HL-60 (cell line): Measurements from ENCODE around the gene AKAP11.

Experiments
- DNase-seq, 2 experiments: peaks; one replicate each; pipeline ENCODE4 v3.0.0-alpha.2; 2010 to 2020; ENCODE audit warnings: low read depth in 1 of 2, low spot score in 1 of 2
- H3K27ac ChIP-seq: fragments of 250-450 bp; sonication (Bioruptor Pico); replicated peaks from 2 replicates; pipeline ENCODE4 v1.5.1; 2020; ENCODE audit warnings: mild to moderate bottlenecking, moderate library complexity
- H3K27me3 ChIP-seq: fragments of 250-450 bp; sonication (Bioruptor Pico); 2 replicates; pipeline ENCODE4 v1.5.1; 2021; ENCODE audit warnings: mild to moderate bottlenecking, moderate library complexity; ENCODE audit not compliant: insufficient read depth, poor library complexity, severe bottlenecking
- H3K4me3 ChIP-seq: replicated peaks from 2 replicates; pipeline ENCODE4 v1.5.1; 2011; ENCODE audit warnings: mild to moderate bottlenecking, control low read depth, low read length; ENCODE audit not compliant: insufficient read depth
- GABPA ChIP-seq: IDR thresholded peaks from 2 replicates; pipeline ENCODE4 v1.6.1; 2012; ENCODE audit warnings: low read depth
- POLR2AphosphoS5 ChIP-seq: IDR thresholded peaks from 2 replicates; pipeline ENCODE4 v1.6.1; 2012; ENCODE audit warnings: low read depth
- REST ChIP-seq: IDR thresholded peaks from 2 replicates; pipeline ENCODE4 v1.6.1; 2012; ENCODE audit warnings: low read depth; ENCODE audit not compliant: insufficient replicate concordance
- SPI1 ChIP-seq: IDR thresholded peaks from 2 replicates; pipeline ENCODE4 v1.6.1; 2012; ENCODE audit warnings: low read depth, mild to moderate bottlenecking, borderline replicate concordance
- TF ChIP-seq, protein P1 (sequence below): IDR thresholded peaks from one replicate; pipeline ENCODE4 v1.5.1; 2011; ENCODE audit warnings: low read length, control low read depth, inconsistent platforms; ENCODE audit not compliant: insufficient read depth

Gene AKAP11

DNA sequence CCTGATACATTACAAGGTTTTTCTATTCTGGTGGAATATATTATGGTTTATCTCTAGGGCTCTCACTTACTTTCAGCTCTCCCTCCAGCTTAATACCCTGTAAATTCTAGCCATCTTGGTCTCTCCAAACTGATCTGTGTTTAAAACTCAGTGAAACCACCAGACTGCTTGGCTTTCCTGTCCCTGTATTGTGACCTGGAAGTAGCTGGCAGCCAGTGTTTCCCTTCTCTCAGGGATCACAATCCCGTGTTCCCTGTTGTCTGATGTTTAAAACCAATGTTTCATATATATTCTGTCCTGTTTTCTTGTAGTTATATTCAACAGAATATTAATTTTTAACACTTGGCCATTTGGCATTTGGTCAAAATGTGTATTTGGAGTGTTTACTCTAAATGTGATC, 8.0 kb downstream of the AKAP11 start:
- H3K27ac ChIP-seq: no peak overlapping the region
- no peaks in the 10 kb centered on the region for H3K27me3 ChIP-seq
- TF ChIP-seq REST (no peak), SPI1 (no peak), POLR2AphosphoS5 (no peak), GABPA (no peak)
- TF ChIP-seq, protein P1, sequence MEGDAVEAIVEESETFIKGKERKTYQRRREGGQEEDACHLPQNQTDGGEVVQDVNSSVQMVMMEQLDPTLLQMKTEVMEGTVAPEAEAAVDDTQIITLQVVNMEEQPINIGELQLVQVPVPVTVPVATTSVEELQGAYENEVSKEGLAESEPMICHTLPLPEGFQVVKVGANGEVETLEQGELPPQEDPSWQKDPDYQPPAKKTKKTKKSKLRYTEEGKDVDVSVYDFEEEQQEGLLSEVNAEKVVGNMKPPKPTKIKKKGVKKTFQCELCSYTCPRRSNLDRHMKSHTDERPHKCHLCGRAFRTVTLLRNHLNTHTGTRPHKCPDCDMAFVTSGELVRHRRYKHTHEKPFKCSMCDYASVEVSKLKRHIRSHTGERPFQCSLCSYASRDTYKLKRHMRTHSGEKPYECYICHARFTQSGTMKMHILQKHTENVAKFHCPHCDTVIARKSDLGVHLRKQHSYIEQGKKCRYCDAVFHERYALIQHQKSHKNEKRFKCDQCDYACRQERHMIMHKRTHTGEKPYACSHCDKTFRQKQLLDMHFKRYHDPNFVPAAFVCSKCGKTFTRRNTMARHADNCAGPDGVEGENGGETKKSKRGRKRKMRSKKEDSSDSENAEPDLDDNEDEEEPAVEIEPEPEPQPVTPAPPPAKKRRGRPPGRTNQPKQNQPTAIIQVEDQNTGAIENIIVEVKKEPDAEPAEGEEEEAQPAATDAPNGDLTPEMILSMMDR: no peak
- no peak for DNase-seq
- no peak overlapping the region for H3K4me3 ChIP-seq

DNA sequence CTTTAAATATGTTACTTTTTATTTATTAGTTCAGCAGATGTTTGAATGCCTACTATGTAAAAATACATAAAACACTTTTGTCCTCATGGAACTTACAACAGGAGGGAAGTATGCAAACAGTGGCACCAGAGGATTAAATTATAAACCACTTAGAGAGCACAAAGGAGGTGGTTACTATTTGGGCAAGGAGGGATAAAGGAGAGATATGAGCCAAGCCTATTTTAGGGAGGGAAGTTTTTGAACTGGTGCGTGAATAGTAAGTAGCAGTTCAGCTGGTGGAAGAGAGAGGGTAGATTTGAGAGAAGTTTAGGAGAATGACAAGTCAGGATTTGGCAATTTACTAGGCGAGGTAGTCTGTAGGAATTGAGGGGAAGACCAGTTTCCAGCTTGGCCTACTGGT, 8.6 kb downstream of the AKAP11 start:
- no peaks in the 10 kb centered on the region for H3K27me3 ChIP-seq
- no peak overlapping the region for H3K4me3 ChIP-seq
- no peak for DNase-seq
- TF ChIP-seq, protein P1: no peak
- no peak for TF ChIP-seq SPI1
- TF ChIP-seq POLR2AphosphoS5: no peak
- no peak for TF ChIP-seq REST
- TF ChIP-seq GABPA: no peak
- no peak overlapping the region for H3K27ac ChIP-seq

DNA sequence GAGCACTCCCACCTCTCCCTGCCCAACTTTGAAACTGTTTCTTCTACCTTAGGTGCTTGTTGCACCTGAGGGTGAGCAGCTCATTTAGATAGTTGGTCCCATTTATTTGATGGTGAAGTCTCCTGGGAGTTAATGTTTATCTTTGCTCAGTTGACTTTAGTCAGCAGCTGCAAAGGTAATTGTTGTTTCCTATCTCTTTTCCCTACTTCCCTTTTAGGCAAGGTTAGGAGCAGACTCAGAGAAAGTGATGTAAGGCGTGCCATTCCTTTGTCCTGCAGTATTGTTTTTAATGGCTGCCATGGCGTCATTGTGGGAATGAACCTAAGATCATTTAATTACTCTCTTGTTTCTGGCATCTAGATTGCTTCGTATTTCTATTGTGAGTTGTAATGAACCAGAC, 11.6 kb downstream of the AKAP11 start:
- DNase-seq: no peak
- H3K4me3 ChIP-seq: no peak overlapping the region
- no peaks in the 10 kb centered on the region for H3K27me3 ChIP-seq
- TF ChIP-seq SPI1 (no peak), GABPA (no peak), REST (no peak), POLR2AphosphoS5 (no peak)
- TF ChIP-seq, protein P1: no peak
- H3K27ac ChIP-seq: no peak overlapping the region
